HL-60 (cell line): ENCODE measurements around the gene CNTN5.

Source experiments
- TF ChIP-seq, protein P1 (sequence below): IDR thresholded peaks from one replicate; pipeline ENCODE4 v1.5.1; 2011; ENCODE audit warnings: low read length, control low read depth, inconsistent platforms; ENCODE audit not compliant: insufficient read depth
- TF ChIP-seq, protein P2 (sequence below): IDR thresholded peaks from 2 replicates; pipeline ENCODE4 v1.6.1; 2012; ENCODE audit warnings: low read depth; ENCODE audit not compliant: insufficient replicate concordance

DNA sequence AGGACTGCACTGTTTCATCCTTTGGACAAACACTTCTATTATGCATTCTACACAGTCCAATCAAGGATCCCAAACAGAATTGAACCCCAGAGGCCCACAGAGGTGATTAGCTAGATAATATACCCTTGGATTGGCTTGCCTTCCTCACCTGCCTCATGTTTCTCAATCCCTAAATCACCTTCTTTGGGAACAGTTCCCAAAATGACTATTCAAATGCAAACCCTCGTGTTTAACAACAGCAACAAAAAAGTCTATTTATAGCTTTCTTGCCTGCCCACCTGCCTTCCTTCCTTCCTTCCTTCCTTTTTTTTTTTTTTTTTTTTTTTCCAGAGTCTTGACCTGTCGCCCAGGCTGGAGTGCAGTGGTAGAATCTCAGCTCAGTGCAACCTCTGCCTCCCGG, 180.0 kb downstream of the CNTN5 start:
- TF ChIP-seq, protein P1, sequence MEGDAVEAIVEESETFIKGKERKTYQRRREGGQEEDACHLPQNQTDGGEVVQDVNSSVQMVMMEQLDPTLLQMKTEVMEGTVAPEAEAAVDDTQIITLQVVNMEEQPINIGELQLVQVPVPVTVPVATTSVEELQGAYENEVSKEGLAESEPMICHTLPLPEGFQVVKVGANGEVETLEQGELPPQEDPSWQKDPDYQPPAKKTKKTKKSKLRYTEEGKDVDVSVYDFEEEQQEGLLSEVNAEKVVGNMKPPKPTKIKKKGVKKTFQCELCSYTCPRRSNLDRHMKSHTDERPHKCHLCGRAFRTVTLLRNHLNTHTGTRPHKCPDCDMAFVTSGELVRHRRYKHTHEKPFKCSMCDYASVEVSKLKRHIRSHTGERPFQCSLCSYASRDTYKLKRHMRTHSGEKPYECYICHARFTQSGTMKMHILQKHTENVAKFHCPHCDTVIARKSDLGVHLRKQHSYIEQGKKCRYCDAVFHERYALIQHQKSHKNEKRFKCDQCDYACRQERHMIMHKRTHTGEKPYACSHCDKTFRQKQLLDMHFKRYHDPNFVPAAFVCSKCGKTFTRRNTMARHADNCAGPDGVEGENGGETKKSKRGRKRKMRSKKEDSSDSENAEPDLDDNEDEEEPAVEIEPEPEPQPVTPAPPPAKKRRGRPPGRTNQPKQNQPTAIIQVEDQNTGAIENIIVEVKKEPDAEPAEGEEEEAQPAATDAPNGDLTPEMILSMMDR = no peak
- TF ChIP-seq, protein P2, sequence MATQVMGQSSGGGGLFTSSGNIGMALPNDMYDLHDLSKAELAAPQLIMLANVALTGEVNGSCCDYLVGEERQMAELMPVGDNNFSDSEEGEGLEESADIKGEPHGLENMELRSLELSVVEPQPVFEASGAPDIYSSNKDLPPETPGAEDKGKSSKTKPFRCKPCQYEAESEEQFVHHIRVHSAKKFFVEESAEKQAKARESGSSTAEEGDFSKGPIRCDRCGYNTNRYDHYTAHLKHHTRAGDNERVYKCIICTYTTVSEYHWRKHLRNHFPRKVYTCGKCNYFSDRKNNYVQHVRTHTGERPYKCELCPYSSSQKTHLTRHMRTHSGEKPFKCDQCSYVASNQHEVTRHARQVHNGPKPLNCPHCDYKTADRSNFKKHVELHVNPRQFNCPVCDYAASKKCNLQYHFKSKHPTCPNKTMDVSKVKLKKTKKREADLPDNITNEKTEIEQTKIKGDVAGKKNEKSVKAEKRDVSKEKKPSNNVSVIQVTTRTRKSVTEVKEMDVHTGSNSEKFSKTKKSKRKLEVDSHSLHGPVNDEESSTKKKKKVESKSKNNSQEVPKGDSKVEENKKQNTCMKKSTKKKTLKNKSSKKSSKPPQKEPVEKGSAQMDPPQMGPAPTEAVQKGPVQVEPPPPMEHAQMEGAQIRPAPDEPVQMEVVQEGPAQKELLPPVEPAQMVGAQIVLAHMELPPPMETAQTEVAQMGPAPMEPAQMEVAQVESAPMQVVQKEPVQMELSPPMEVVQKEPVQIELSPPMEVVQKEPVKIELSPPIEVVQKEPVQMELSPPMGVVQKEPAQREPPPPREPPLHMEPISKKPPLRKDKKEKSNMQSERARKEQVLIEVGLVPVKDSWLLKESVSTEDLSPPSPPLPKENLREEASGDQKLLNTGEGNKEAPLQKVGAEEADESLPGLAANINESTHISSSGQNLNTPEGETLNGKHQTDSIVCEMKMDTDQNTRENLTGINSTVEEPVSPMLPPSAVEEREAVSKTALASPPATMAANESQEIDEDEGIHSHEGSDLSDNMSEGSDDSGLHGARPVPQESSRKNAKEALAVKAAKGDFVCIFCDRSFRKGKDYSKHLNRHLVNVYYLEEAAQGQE = no peak
